GM19455 (cell line): ENCODE data around the gene HOXA1.

Experiments used
- ATAC-seq: cut with Tn5 transposase; IDR thresholded peaks from one replicate; pipeline ENCODE4 v1.9.1; 2021; ENCODE audit not compliant: unreplicated experiment

Gene HOXA1

DNA sequence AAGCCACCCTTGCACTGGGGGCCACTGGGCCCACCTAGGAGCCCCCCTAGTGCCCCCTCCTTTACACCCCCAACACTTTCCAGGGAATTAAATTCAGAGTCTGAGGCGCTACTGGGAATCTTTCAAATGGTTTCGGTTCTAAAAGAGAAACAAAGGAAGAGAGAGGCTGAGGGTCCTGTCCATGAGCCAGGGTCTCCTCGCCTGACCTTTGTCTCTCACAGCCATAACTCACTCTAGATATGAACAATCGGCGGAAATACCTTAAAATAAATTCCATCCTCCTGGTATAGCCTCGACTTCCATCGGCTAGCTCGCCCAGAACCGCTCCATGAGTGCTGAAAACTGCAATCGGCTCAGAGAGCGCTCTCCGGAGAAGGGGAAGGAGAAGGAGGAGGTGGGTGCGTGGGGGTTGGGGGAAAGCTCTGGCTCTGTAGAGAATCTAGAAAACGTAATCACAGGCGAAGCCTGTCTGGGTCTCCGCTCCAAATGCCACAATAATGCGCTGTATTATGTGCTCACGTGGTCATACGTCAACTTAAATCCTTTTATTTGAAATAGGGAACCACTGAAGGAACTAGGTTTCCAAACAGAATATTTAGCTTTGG lies 22.2 kb upstream of the HOXA1 start:
- no peak for ATAC-seq

GRCh38 chr7:27116962-27117886 lies 21.4 kb upstream of the HOXA1 start:
- no peak for ATAC-seq

DNA sequence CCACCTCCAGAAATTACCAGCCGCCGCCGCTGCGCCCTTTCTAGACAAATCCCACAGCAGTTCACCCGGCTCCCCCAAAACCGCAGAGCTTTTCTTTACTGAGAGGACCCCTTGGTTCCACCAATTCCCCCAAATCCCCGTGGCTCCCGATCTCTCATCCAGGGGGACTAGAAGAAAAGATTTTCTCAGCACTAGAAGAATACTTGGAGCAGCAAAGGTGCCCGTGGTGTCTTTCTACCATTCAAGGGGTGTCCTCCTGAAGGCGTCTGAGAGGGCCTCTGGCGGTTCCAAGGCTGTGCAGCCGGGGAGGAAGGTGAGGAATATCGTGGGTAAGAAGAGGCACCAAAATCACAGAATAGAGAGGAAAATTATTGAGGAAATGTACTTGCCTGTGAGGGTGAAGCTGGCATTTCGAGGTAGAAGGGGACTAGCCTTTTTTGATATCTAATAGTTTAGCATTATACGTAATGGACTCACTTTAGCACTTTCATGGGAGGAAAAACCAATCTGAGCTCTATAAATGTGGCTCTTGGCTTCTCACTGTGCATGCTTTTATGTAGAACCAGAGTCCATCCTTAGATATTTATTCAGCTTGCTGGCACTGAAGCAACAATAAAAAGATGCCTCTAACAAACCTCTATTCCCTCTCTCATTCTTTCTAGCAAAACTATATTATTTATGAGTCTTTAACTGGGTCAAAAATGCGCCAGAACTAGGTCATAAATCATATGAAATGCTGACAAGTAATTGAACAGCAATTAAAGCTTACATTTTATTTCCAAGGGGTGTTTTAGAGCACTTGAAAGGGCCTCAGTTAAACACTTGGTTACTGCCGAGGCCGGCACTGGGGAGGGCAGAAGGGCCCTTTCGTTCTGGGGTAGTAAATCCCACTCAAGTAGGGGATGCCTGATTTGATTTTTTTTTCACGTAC lies 20.5 kb upstream of the HOXA1 start:
- no peak for ATAC-seq

DNA sequence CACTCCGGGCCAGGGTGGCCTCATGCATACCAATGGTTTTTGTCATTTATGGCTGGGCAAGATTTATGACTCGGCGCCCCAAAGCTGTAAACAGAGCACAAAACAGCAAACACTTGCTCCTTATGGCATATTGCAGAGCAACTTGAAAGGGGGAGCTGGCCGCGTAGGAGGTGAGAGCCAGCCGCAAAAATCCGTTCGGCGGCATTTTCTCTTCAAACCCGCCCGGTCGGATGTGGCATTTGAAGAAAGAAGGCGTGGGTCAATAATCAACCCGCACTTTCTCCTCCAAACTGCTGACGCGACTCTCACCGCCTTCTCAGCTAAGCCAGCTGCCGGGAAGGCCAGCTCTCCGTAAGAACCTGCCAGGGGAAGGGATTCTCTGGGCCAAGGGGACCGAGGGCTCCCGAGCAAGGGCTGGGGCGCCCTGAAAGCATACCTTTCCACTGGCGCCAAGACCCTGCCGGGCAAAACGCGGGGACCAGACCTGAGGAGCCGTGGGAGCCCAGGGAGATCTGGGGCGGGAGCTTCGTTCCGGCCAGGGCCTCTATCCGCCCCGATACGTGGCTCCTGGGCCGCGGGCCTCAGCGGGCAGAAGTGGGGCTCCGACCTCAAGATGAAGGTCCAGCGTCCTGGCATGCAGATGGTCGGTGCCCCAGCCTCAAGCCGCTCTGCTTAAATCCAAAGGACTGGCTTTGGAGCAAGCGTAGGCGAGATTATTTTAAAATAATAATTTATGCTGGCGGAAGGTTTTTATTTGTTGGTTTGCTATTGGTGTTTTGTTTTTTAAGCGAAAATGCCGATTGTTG lies 19.6 kb upstream of the HOXA1 start:
- no peak for ATAC-seq

- ATAC-seq, result no peak
Measured at GRCh38 chr7:27114881-27115220, 19.1 kb upstream of the HOXA1 start.

DNA sequence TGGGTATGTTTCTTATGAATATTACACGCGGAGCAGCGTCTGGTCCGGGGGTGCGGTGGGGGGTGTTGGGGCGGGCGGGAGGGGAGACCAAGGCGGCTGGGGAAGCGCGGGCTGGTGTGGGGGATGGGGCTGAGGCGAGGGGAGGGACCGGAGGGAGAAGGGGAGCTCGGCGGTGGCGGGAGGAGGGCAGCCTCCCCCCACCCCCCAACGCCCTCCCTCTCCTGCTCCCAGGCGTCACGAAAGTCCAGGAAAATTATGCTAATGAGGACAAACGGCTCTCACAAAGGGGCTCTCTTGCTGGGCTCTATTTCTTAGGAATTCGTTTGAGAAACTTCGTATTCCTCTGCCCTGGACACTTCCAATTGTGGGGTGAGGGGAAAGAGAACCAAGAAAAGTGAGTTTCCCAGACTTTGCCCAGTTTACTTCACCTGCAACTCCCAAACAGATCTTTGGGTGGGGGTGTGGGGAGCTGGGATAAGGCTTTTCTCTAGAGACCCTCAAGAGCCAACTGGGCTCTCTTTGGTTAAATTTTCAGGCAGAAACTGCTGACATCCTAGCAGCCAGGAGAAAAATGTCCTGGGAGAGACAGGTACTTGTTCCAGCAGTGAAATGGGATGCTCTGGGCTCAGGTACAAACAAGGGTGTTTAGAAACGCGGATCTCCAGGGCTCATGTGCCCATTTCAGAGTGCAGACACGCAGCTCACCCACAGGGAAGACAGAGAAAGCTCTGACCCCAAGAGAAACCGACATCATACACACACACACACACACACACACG lies 18.4 kb upstream of the HOXA1 start:
- no peak for ATAC-seq

DNA sequence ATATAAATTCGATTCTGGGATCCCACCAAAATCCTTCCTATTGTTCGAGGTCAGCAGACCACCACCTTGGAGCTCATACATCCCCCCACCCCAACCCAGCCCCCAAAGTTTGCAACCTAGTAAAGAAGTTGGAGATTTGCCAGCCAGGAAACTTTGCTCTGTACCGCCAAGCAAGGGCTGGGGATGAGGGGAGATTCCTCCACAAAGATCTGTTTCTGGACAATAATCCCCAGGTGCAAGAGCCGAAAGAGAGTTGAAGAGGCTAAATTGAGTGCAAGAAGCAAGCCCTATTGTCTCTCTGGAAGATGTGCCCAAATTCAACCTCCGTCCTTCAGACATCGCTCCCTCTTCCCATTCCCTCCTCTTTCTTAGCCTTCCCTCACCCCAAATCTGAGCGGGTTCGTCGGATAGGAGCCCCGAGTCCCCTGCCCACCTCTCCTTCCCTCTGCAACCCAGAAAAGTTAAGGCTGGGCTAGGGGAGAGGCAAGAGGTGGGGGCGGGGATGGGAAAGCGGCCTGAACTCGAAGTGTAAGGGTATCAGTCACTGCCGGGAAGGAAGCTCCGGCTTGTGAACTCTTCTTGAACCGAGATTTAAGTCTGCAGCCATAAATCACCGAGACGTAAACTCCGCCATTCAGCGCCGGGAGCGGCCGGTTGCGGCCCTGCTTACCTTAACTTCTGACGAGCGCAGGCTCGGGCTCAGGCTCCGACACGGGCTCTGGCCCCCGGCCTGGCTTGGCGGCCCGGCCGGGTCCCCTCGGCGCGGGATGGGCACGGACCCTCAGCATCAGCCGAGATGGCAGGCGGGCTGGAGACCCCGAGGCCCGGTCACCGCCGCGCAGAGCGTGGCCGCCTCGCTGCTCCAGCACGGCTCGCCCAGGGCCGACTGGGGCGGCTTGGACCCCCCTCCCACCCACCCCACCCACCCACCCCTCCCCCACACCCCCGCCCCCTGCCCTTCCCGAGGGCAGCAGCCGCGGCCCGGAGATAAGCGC lies 17.5 kb upstream of the HOXA1 start:
- no peak for ATAC-seq

DNA sequence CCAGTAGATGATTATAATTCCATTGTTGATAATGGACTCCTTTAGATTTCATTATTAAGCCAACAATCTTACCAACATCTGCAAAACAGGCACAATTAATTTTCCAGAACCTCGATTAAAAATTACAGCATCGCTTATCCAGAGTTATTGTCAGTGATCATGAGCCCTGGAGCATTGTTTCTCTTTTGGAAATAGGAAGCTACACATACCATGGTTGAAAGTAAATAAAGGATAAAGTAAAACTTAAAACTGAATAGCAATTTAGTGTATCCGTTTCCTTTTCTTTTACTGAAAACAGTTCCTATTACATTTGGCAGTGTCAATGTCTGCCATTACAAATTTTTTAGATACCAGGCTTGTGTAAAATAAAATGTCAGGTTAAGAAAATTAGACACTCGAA lies 16.6 kb upstream of the HOXA1 start:
- no peak for ATAC-seq

DNA sequence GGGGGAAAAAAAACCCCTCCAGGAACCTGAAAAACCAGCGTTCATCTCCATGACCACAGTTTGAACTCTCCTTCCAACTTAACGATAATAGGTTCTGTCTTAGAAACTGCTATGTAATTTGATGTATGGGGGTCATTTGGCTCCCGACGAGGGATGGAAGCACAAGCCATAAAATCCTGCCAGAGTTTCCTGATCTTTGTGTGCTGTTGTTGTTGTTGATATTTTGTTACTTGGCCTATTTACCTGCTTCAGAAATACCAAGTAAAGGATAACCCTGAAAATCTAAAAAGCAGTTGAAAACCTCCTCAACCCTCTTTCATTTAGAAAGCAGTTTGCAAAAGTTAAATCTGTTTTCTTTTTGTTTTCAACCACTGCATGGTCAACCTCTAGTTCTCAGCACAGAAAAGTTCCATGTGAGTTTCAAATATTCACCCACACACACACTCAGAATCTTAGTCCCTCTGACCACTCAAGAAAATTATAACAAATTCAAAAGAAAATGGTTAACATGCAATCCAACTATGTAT lies 16.0 kb upstream of the HOXA1 start:
- ATAC-seq, result no peak

DNA sequence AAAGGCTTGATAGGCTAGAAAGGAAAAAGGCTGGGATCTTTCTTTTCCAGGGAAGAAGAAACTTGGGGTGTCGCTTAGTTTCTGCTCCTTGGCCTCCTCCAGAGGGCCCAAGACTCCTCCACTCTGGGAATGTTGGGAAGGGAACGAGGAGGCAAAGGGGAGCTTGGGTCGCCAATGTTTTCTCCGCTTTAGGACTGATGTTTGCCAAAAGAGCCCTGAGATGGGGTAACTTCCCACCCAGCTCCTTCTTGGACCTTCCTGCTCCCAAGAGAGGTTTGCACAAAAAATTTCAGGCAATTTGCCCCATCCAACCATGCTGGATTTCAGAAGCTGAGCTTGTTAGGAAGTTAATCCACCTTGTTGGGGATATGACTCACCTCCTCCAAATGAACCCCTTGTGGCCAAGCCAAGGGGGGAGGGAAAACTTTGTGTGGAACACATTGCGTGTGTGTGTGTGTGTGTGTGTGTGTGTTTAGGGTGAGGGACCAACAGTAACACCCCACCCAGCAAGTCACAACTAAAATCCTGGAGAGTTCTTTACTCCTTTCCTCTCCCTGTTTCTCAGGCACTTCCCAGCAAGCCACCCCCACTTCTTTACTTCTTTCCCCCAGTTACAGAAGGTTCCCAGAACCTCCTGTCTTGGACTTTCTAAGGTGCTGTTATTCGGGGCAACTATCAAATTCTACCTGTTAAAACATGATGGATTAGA lies 15.4 kb upstream of the HOXA1 start:
- ATAC-seq, result no peak

DNA sequence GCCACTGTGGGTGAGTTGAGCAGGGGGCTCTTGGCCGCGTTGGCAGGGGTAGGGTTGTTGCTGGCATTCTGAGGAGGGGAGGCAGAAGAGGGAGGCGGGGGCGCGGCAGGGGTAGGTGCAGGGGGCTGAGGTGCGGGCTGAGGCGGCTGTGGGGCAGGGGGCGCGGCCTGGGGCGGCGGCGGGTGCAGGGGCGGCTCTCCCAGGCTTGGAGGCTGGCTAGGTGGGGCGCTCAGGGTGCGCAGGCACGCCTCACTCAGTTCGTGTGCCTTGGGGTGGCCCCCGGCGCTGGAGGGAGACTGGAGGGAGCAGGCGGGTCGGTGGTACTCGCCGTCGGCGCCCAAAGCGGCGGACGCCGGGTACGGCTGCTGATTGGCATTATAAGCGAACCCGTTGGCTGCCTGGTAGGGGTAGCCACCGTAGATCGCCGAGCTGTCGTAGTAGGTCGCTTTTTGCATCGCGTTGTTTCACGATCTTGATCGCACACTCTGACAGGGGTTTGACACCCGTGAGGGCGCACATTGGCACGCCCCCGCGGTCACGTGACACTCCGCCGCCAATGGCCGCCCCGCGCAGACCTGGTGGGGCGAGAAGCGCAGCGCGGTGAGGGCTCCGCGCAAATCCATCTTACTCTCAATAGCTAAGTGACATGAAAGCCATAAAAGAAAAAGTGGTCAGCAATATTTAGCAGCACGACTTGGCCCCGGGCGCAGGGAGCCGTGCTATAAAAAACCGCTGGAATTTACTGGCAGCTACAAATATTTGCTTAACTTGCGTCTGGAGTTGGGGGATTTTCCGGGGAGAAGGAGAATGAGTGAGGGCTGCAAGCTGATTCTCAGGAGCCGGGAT lies 14.6 kb upstream of the HOXA1 start:
- no peak for ATAC-seq

- ATAC-seq, result no peak
Measured at GRCh38 chr7:27109466-27110185, 13.8 kb upstream of the HOXA1 start.

- ATAC-seq, result no peak
Measured at GRCh38 chr7:27108390-27109127, 12.8 kb upstream of the HOXA1 start.

DNA sequence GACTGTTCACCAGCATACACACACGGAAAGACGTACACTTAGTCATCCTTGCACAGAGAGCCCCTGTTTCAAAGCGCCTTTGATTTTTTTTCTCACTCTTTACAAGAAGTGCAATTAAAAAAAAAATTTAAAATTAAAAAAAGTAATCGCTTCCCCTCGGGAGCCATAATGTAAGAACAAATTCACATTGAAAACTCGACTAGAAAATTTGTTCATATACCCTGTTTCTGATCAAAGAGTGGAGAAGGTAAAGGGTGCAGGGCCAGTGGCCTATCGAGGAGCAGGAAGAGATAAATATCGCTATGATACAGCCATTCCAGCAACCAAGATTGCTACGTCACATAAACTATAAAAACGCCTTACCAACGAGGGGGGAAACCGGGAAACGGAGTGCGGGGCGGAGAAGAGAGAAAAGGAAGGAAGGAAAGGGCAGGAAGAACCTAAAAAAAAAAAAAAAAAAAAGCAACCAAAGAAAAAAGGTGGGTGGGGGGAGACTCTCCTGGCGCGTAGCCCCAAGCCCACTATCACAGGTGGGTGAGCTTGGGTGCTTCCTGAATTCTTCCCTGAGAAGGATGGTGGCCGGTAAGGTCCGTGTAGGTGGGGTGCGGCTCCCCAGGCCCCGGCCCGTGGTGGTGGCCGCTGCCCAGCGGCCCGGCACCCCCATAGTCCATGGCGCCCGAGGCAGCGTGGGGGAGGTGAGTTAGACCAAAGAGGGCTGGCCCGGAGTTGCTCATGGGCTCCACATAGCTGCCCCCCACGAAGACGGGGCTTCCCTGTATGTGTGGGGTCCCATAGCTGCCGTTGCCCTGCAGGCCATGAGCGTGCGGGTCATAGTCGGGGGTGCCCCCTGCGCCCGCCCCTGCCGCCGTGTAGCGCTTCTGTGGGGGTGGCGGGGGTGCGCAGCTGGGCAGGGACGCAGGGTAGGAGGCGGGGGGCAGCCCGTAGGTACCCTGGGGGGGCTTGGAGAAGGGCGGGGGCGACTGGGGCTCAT lies 11.9 kb upstream of the HOXA1 start:
- ATAC-seq, result no peak

GRCh38 chr7:27106901-27107240 lies 11.1 kb upstream of the HOXA1 start:
- ATAC-seq, result no peak
